HFF-Myc (cell line): ENCODE results near the gene USP10.
A peak's percentile ranks its signal among the peaks of the same experiment; 100 is the strongest.

Experiments
- DNase-seq: peaks from one replicate; pipeline ENCODE4 v3.0.0-alpha.2; 2011; ENCODE audit warnings: low read depth; ENCODE audit errors: extremely low read depth
- H3K4me3 ChIP-seq: replicated peaks from 2 replicates; pipeline ENCODE4 v1.5.1; 2011; ENCODE audit warnings: low read depth, mild to moderate bottlenecking, control low read depth, low read length
- CTCF ChIP-seq: IDR thresholded peaks from 2 replicates; pipeline ENCODE4 v1.5.1; 2012; ENCODE audit warnings: mild to moderate bottlenecking, low read depth, low read length, control low read depth; ENCODE audit errors: missing control alignments

Gene USP10

GRCh38 chr16:84795329-84796053 is 95.7 kb downstream of the USP10 start:
- TF ChIP-seq CTCF = no peak

GRCh38 chr16:84800158-84800978 is 100.6 kb downstream of the USP10 start:
- H3K4me3 ChIP-seq = no peak overlapping the region
- no peak for DNase-seq
- no peak for TF ChIP-seq CTCF

More at GRCh38 chr16:84795329-84796053, 95.7 kb downstream of the USP10 start:
- DNase-seq = peak; percentile 69
- no peak overlapping the region for H3K4me3 ChIP-seq

GRCh38 chr16:84803146-84803545 is 103.3 kb downstream of the USP10 start:
- DNase-seq = no peak
- H3K4me3 ChIP-seq = no peak overlapping the region
- no peak for TF ChIP-seq CTCF

- TF ChIP-seq CTCF = no peak
- no peak overlapping the region for H3K4me3 ChIP-seq
- DNase-seq = no peak
Observed at GRCh38 chr16:84804326-84804725, 104.5 kb downstream of the USP10 start.

GRCh38 chr16:84806256-84806889 is 106.6 kb downstream of the USP10 start:
- TF ChIP-seq CTCF = no peak
- peak; percentile 80 for DNase-seq
- H3K4me3 ChIP-seq = peak overlapping the region; percentile 17

GRCh38 chr16:84806890-84807258 is 107.1 kb downstream of the USP10 start:
- no peak overlapping the region for H3K4me3 ChIP-seq
- no peak for DNase-seq
- no peak for TF ChIP-seq CTCF
